ENCODE data around the gene SHISA7.

DNA sequence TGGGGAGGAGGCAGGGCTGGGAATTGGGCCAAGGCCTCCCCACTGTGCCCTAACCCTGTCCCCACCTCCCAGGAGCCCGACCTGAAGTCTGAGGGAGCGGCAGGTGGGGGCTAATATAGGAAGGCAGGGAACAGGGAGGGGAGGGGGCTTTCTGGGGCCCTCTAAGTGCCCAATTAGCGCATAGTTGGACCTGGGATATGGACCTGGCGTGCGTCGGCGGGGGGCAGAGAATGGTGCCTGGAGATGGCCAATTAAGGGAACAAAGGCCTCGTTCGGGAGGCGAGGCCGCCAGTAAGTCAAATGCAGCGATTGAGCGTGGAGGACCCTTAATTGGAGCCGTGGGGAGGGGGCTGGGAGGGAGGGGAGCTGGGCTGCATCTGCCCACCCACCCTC, 21.6 kb upstream of the SHISA7 start, which contains the start of gene C19orf85:
- TF ChIP-seq, protein P1, sequence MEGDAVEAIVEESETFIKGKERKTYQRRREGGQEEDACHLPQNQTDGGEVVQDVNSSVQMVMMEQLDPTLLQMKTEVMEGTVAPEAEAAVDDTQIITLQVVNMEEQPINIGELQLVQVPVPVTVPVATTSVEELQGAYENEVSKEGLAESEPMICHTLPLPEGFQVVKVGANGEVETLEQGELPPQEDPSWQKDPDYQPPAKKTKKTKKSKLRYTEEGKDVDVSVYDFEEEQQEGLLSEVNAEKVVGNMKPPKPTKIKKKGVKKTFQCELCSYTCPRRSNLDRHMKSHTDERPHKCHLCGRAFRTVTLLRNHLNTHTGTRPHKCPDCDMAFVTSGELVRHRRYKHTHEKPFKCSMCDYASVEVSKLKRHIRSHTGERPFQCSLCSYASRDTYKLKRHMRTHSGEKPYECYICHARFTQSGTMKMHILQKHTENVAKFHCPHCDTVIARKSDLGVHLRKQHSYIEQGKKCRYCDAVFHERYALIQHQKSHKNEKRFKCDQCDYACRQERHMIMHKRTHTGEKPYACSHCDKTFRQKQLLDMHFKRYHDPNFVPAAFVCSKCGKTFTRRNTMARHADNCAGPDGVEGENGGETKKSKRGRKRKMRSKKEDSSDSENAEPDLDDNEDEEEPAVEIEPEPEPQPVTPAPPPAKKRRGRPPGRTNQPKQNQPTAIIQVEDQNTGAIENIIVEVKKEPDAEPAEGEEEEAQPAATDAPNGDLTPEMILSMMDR (IDR thresholded peaks at IDR 0.05), result no peak
- TF ChIP-seq ZFX (IDR thresholded peaks at IDR 0.05; ENCODE audit: borderline replicate concordance), result no peak

Measured in 22Rv1 (cell line).